Sigmoid colon (tissue), 4 donors: Measurements from ENCODE around the gene CTXN1.

Experiments used
- EP300 ChIP-seq, 4 donors: sonication (generic); formaldehyde crosslinking; IDR thresholded peaks; one replicate each; pipeline ENCODE4 v1.6.1; 2017; ENCODE audit warnings: antibody characterized with exemption in 4 of 4
- POLR2A ChIP-seq, 2 donors: fragments of 450-650 bp; IDR thresholded peaks; one replicate each; pipeline ENCODE4 v1.6.1; 2016; ENCODE audit warnings: antibody characterized with exemption in 2 of 2, mild to moderate bottlenecking in 2 of 2, moderate library complexity in 2 of 2
- POLR2AphosphoS5 ChIP-seq, 4 donors: sonication (generic); formaldehyde crosslinking; IDR thresholded peaks; one replicate each; pipeline ENCODE4 v1.6.1; 2017; ENCODE audit warnings: antibody characterized with exemption in 4 of 4
- TF ChIP-seq, protein P1 (sequence below), 4 experiments: fragments of 450-650 bp in 3 of 4; fragments of 200-600 bp in 1 of 4; IDR thresholded peaks; one replicate each; pipeline ENCODE4 v1.5.1; 2016 to 2019; ENCODE audit warnings: antibody characterized with exemption in 4 of 4, mild to moderate bottlenecking in 3 of 4, moderate library complexity in 2 of 4

DNA sequence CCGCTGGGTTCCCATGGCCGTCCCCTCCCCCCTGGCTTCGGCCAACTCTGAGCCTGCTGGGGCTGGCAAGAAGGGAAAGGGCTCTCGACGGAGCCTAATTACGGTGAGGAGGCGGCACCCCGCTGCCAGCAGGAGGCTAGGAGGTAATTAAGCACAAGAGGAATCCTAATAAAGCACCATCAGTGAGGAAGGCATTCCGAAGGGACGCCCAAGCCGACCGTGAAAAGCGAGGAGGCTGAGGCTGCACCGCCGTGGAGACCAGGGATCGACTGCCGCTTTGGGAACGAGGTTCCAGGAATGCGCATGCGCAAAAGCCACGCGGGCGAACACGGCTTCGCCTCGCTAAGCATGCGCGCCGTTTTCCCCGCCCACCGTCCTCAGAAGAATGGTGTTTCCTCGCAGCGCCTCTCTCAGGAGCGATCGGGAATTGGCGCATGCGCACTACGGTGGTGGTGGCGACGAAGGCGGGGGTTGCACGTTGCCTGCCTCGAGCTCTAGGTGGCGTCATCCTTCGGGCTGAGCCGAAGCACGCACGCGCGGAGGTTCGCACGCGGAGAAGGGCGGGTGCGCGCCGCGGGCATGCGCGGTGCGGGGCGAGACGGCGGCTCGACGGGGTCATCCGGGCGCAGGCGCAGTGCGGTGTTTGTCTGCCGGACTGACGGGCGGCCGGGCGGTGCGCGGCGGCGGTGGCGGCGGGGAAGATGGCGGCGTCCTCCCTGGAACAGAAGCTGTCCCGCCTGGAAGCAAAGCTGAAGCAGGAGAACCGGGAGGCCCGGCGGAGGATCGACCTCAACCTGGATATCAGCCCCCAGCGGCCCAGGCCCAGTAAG, 22.5 kb downstream of the CTXN1 start, which contains the start of gene MAP2K7:
- TF ChIP-seq, protein P1, sequence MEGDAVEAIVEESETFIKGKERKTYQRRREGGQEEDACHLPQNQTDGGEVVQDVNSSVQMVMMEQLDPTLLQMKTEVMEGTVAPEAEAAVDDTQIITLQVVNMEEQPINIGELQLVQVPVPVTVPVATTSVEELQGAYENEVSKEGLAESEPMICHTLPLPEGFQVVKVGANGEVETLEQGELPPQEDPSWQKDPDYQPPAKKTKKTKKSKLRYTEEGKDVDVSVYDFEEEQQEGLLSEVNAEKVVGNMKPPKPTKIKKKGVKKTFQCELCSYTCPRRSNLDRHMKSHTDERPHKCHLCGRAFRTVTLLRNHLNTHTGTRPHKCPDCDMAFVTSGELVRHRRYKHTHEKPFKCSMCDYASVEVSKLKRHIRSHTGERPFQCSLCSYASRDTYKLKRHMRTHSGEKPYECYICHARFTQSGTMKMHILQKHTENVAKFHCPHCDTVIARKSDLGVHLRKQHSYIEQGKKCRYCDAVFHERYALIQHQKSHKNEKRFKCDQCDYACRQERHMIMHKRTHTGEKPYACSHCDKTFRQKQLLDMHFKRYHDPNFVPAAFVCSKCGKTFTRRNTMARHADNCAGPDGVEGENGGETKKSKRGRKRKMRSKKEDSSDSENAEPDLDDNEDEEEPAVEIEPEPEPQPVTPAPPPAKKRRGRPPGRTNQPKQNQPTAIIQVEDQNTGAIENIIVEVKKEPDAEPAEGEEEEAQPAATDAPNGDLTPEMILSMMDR (IDR thresholded peaks at IDR 0.05), result peak in 3 of 4 experiments; percentile 12 to 21 (median 20)
- TF ChIP-seq POLR2A (IDR thresholded peaks at IDR 0.05), result peak; percentile 15 to 65
- peak in 1 of 4 donors; percentile 73 for TF ChIP-seq EP300 (IDR thresholded peaks at IDR 0.05)
- peak; percentile 83 to 88 (median 84) for TF ChIP-seq POLR2AphosphoS5 (IDR thresholded peaks at IDR 0.05)
